Uterus (tissue), 4 donors: ENCODE data around the gene TPM4. TPM values are rescaled to one million over a fixed set of nuclear protein-coding genes. Genes with fewer than 3 reads are reported as not detected.

Source experiments
- DNase-seq, 2 donors: peaks; one replicate each; pipeline ENCODE4 v3.0.0-alpha.2; 2019 to 2020
- H3K27ac ChIP-seq, 2 donors: fragments of 200-600 bp; sonication (generic); 1 replicate in 1 of 2; 2 replicates in 1 of 2; pipeline ENCODE4 v1.5.1; 2016 to 2018
- H3K27me3 ChIP-seq, 2 donors: fragments of 200-600 bp; sonication (generic); one replicate each; pipeline ENCODE4 v1.5.1; 2018 to 2019; ENCODE audit warnings: control low read depth in 1 of 2
- H3K36me3 ChIP-seq, 2 donors: fragments of 200-600 bp; sonication (generic); one replicate each; pipeline ENCODE4 v1.5.1; 2019; ENCODE audit warnings: control low read depth in 1 of 2
- H3K4me1 ChIP-seq, 2 donors: fragments of 200-600 bp; sonication (generic); one replicate each; pipeline ENCODE4 v1.5.1; 2018 to 2019; ENCODE audit warnings: control low read depth in 1 of 2
- H3K4me3 ChIP-seq, 2 donors: fragments of 200-600 bp; sonication (generic); 1 replicate in 1 of 2; 2 replicates in 1 of 2; pipeline ENCODE4 v1.5.1; 2018 to 2019; ENCODE audit warnings: mild to moderate bottlenecking in 1 of 2
- H3K9me3 ChIP-seq, 2 donors: fragments of 200-600 bp; sonication (generic); one replicate each; pipeline ENCODE4 v1.5.1; 2019; ENCODE audit warnings: control low read depth in 1 of 2
- CTCF ChIP-seq, 4 experiments: fragments of 200-600 bp in 2 of 4; fragments of 450-650 bp in 2 of 4; sonication (generic) in 2 of 4; IDR thresholded peaks; one replicate each; pipeline ENCODE4 v1.5.1; 2016 to 2019; ENCODE audit warnings: antibody characterized with exemption in 4 of 4, mild to moderate bottlenecking in 2 of 4, moderate library complexity in 1 of 4
- POLR2A ChIP-seq, 2 donors: fragments of 450-650 bp; IDR thresholded peaks; one replicate each; pipeline ENCODE4 v1.6.1; 2016; ENCODE audit warnings: antibody characterized with exemption in 2 of 2, mild to moderate bottlenecking in 1 of 2, moderate library complexity in 1 of 2
- intact Hi-C: fragments of 100-400 bp; cut with DNase I; formaldehyde crosslinking; loops from one replicate; pipeline ENCODE4 v1.15.1; 2023; ENCODE audit warnings: low total_unique reads
- total RNA-seq, 4 donors: library from RNA; depleted of rRNA in 3 of 4; stranded (reverse); fragments of >200 nt in 3 of 4; gene quantifications; one replicate each; pipeline versions ENCODE4 v1.1.0 to v1.2.4, GENCODE V29; 2014 to 2023
- donor health status: DM: yes; HTN: yes; CAD: no.

The TPM4 gene
- total RNA-seq, 4 donors from 2014 or later = 423 to 862 (median 517) TPM

- no peak for TF ChIP-seq CTCF (IDR thresholded peaks at IDR 0.05)
- Histone ChIP-seq H3K4me1 (no peaks in the 10 kb centered on the region), H3K9me3 (no peaks in the 10 kb centered on the region), H3K27me3 (no peaks in the 10 kb centered on the region), H3K36me3 (no peaks in the 10 kb centered on the region), H3K4me3 (no peak overlapping the region), H3K27ac (no peak overlapping the region)
- intact Hi-C loops = no loop called here
- no peak for DNase-seq
These were observed 69.8 kb downstream of the TPM4 start for GRCh38 chr19:16146112-16146511.

GRCh38 chr19:16148443-16149229 lies 72.3 kb downstream of the TPM4 start:
- intact Hi-C loops = no loop called here
- Histone ChIP-seq H3K4me1 (no peaks in the 10 kb centered on the region), H3K36me3 (no peaks in the 10 kb centered on the region)

More at GRCh38 chr19:16148443-16149229, 72.3 kb downstream of the TPM4 start:
- no peak for TF ChIP-seq CTCF (IDR thresholded peaks at IDR 0.05)
- TF ChIP-seq POLR2A (IDR thresholded peaks at IDR 0.05) = no peak
- Histone ChIP-seq H3K4me3 (no peak overlapping the region), H3K27ac (no peak overlapping the region), H3K27me3 (no peaks in the 10 kb centered on the region), H3K9me3 (no peaks in the 10 kb centered on the region)
- no peak for DNase-seq

Other genes starting within 250 kb of the TPM4 start
- under 1 TPM in 1 of 4 donors, not detected in 3; 0.14 TPM for gene CYP4F2, start 178.4 kb upstream of the TPM4 start, total RNA-seq
- under 1 TPM in 2 of 4 donors, not detected in 2; 0.21 to 0.24 TPM for gene CYP4F11, start 142.0 kb upstream of the TPM4 start, total RNA-seq
- gene OR10H4, start 127.5 kb upstream of the TPM4 start, total RNA-seq = not detected
- 10 to 100 TPM; 13.3 to 67.4 (median 40.7) TPM for gene RAB8A, start 35.4 kb downstream of the TPM4 start, total RNA-seq
- gene HSH2D, start 67.2 kb downstream of the TPM4 start, total RNA-seq = 1 to 10 TPM in 3 of 4 donors, not detected in 1; 1.4 to 3.1 (median 2.4) TPM
- gene CIB3, start 97.0 kb downstream of the TPM4 start, total RNA-seq = not detected
- gene FAM32A, start 108.9 kb downstream of the TPM4 start, total RNA-seq = 100 to 1,000 TPM in 1 of 4 donors, 10 to 100 TPM in 3; 17.6 to 106 (median 31.0) TPM
- 10 to 100 TPM; 21.2 to 80.9 (median 32.7) TPM for gene AP1M1, start 121.4 kb downstream of the TPM4 start, total RNA-seq
- gene KLF2, start 248.3 kb downstream of the TPM4 start, total RNA-seq = 100 to 1,000 TPM in 2 of 4 donors, 10 to 100 TPM in 2; 16.5 to 139 (median 81.8) TPM